SHP77 (cell line): ENCODE data around the gene ATP10A.

Experiments
- DNase-seq, 2 experiments: peaks; one replicate each; lab custom pipeline; 2025; lab: John Stamatoyannopoulos, UW

ATP10A gene

GRCh38 chr15:25679492-25679891, 183.6 kb downstream of the ATP10A start:
- DNase-seq = no peak

- no peak for DNase-seq
These were observed 184.6 kb downstream of the ATP10A start for GRCh38 chr15:25678500-25678855.

- no peak for DNase-seq
These were observed 185.2 kb downstream of the ATP10A start for GRCh38 chr15:25677719-25678499.

GRCh38 chr15:25676070-25676469, 187.1 kb downstream of the ATP10A start:
- DNase-seq = no peak

- DNase-seq = no peak
These were observed 187.7 kb downstream of the ATP10A start for GRCh38 chr15:25675396-25675795.

- DNase-seq = no peak
These were observed 188.2 kb downstream of the ATP10A start for GRCh38 chr15:25674913-25675312.

- no peak for DNase-seq
These were observed 189.2 kb downstream of the ATP10A start for GRCh38 chr15:25673972-25674371.

GRCh38 chr15:25673351-25673750, 189.8 kb downstream of the ATP10A start:
- no peak for DNase-seq

- DNase-seq = no peak
These were observed 192.0 kb downstream of the ATP10A start for GRCh38 chr15:25671132-25671531.

GRCh38 chr15:25670621-25671020, 192.5 kb downstream of the ATP10A start:
- no peak for DNase-seq

- no peak for DNase-seq
These were observed 193.0 kb downstream of the ATP10A start for GRCh38 chr15:25670025-25670554.

- DNase-seq = no peak
These were observed 194.2 kb downstream of the ATP10A start for GRCh38 chr15:25668901-25669300.

GRCh38 chr15:25668236-25668795, 194.8 kb downstream of the ATP10A start:
- DNase-seq = no peak

GRCh38 chr15:25667829-25668228, 195.3 kb downstream of the ATP10A start:
- no peak for DNase-seq

- DNase-seq = no peak
These were observed 197.2 kb downstream of the ATP10A start for GRCh38 chr15:25665913-25666312.

GRCh38 chr15:25664761-25665160, 198.4 kb downstream of the ATP10A start:
- DNase-seq = no peak

GRCh38 chr15:25663515-25663914, 199.6 kb downstream of the ATP10A start:
- no peak for DNase-seq

- no peak for DNase-seq
These were observed 201.2 kb downstream of the ATP10A start for GRCh38 chr15:25661898-25662297.

GRCh38 chr15:25659251-25659650, 203.9 kb downstream of the ATP10A start:
- DNase-seq = no peak

- no peak for DNase-seq
These were observed 204.6 kb downstream of the ATP10A start for GRCh38 chr15:25658560-25658959.

- no peak for DNase-seq
These were observed 207.7 kb downstream of the ATP10A start for GRCh38 chr15:25655207-25655948.

GRCh38 chr15:25653371-25653770, 209.8 kb downstream of the ATP10A start:
- DNase-seq = no peak

- DNase-seq = no peak
These were observed 210.4 kb downstream of the ATP10A start for GRCh38 chr15:25652704-25653103.
